ENCODE measurements around the gene GOLT1A.

GOLT1A gene

DNA sequence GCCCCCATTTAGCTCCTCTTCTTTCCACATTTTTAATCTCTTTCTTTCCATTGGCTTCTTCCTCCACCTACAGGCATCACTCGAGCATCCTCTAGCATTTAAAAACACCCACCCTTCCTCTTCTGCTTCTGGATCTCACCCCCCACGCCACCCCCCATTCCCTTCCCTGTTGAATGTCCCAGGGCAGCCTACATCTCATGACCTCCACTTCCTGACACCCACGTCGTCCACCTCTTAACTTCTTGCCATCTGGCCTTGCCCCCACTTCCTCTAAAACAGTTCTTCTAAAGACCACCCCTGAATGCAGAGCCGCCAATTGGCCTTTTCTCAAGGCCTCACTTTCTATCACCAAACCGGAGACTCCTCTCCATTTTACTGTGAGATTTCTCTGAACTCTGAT lies 55.8 kb downstream of the GOLT1A start:
- no peak for TF ChIP-seq POLR2A (IDR thresholded peaks at IDR 0.05; ENCODE audit: low read depth, low read length)
- DNase-seq (ENCODE audit: insufficient read length, low spot score) (no peak), FAIRE-seq (no peak)

DNA sequence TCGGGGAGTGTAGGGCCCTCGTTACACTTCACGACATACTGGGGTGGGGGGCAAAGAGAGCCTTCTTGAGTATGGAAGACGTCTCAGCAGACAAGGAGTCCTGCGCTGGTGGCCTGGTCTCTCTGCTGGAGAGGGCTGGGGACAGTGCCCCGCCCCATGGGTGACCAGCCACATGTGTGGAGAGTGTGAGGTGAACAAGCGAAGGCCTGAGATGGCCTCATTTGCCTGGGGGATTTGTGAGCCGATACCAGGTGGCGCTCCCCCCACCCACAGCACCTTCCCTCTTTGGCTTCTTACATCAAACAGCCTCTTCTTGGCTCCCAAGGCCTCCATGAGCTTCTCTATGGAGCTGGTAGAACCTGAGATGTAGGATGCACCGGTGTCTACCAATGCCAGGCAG lies 57.9 kb downstream of the GOLT1A start:
- FAIRE-seq (no peak), DNase-seq (ENCODE audit: insufficient read length, low spot score) (no peak)
- TF ChIP-seq POLR2A (IDR thresholded peaks at IDR 0.05; ENCODE audit: low read depth, low read length), result no peak

DNA sequence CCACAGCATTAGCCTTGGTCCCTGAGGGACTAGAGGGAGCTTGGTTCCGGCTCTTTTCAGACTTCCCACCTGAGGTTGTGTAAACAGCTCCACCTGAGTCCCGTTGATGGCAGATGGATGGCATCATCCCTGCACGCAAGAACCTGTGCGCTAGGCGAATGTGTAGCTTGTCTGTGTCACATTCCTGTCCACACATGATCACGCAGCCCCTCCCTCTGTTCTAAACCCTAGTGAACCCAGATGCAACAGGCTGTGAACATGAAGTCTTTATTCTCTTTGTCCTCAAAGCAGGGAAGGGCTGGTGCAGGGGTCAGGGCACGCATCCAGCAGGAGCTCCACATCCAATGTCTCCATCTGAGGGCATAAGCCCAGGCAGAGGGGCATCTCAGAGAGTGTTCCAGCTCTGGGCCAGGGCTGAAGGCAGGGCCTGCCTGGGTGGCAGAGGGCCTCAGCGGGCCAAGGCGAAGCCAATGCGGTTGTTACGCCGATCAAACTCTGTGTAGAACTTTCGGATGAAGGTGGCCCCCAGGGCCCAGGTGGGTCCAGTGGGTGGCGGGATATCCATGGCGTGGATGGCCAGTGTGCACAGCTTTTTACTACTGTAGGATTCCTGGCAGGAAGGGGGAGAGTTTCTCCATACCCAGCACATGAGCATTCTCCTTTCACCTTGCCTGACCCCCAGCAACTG lies 59.1 kb downstream of the GOLT1A start:
- FAIRE-seq (no peak), DNase-seq (ENCODE audit: insufficient read length, low spot score) (no peak)
- TF ChIP-seq POLR2A (IDR thresholded peaks at IDR 0.05; ENCODE audit: low read depth, low read length), result no peak

DNA sequence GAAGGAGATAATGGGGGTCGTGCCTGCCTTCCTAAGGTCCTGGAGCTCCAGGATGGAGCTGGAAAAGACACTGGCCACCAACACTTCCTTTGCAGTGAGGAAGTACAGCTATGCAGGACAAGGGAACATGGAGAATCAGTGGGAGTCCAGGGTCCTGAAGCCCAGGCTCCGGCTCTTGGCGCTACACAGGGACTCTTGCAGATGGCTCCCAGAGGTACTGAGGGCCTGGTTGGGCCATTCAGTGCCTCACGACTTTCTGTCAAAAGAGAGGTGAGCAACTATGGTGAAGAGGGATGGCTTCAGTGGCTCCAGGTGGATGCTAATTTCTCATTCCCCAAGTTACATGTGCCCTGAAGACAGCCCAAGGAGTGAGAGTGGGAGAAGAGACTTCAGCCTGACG lies 60.1 kb downstream of the GOLT1A start:
- TF ChIP-seq POLR2A (IDR thresholded peaks at IDR 0.05; ENCODE audit: low read depth, low read length), result no peak
- FAIRE-seq (no peak), DNase-seq (ENCODE audit: insufficient read length, low spot score) (no peak)

GRCh38 chr1:204152310-204153044 lies 61.3 kb downstream of the GOLT1A start:
- FAIRE-seq, result no peak
- TF ChIP-seq POLR2A (IDR thresholded peaks at IDR 0.05; ENCODE audit: low read depth, low read length), result peak; percentile 54
- DNase-seq (ENCODE audit: insufficient read length, low spot score), result no peak

- no peak; the same call in 1 of the 2 replicates for TF ChIP-seq POLR2A (IDR thresholded peaks at IDR 0.05; ENCODE audit: low read depth, low read length)
- DNase-seq (ENCODE audit: insufficient read length, low spot score) (peak; percentile 65), FAIRE-seq (no peak)
Observed at GRCh38 chr1:204151552-204152309, 62.1 kb downstream of the GOLT1A start, which contains the start of gene ETNK2. ETNK2 (minus strand) TSS chr1:204152044; CDS start chr1:204151852, 192 bp downstream.

DNA sequence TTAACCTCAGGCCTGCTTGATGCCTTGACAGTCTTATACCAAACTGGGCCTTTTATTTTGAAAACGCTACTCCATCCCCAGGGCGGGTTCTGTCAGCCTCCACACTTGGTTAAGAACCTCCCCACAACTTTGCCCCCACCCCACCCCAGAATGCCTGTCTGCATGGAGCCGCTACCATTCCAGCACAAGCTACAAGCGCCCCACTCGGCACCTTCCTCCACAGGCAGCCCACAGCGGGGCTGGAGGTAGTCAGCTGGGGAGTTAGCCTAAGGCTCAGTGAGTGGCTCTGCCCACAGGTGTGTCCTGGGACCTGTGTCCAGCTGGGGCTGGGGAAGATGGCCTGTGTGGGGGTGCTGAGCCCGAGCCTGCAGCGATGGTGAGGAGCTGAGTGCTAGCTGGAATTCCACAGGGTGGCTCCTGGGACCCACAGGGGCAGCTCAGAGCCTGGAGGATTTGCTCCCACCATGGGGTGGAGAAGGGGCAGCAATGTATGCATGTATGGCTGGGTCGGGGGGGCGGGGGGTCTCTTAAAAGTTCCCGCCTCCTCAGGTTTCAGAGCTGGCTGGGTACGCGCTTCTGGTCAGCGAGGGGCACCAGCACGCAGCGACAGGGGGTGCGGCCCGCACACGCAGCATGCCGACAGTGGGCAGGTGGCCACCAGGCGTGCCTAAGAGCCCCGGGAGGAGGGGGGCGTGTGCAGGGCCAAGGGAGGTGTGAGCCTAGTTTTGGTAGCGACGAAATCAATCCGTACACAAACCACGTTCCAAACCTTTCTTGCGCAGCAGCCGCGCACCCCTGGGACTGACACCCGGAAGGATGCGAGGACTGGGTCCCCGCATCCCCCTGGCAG lies 62.9 kb downstream of the GOLT1A start:
- TF ChIP-seq POLR2A (IDR thresholded peaks at IDR 0.05; ENCODE audit: low read depth, low read length), result no peak; the same call in 1 of the 2 replicates
- FAIRE-seq (no peak), DNase-seq (ENCODE audit: insufficient read length, low spot score) (no peak)

DNA sequence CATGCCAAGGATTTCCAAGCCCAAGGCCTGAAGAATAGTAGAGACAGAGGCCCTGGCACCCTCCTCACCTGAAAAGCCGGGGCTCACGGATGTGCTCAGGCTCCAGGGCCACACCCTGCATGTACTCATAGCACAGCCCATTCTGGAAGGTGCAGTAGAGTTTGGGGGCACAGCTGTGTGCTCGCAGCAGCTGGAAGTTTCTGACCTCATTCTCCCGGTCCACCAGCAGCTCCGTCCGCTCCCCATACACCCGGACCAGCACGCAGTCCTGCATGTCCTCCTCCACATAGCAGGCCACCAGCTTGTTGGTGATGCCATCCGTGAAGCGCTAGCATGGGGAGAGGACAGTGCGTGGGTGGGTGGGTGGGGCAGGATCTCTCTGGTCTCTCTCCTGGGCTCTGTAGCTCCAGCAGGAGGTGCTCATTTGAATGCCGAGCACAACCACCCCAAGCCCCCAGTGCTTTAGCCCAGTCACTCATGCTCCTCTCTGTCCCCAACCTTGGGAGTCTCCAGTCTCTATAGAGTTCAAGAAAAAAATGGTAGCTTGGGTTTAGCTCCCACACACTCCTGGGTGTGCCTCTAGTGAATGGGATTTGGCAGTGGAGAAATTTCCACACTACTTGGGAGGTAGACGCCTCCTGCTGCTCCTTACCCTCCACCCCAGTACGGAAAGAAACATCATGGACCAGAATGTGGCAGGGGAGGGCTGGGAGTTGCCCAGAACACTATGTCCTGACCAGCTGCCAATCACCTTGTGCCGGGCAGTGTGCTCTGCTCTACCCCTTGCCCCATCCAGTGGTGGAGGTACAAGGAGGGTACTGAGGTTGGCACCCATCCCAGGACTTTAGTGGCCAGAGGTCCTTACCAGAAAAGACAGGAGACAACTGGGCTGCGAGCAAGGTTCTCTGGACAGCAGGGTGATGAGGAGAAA lies 63.9 kb downstream of the GOLT1A start:
- DNase-seq (ENCODE audit: insufficient read length, low spot score) (no peak), FAIRE-seq (no peak)
- no peak for TF ChIP-seq POLR2A (IDR thresholded peaks at IDR 0.05; ENCODE audit: low read depth, low read length)

DNA sequence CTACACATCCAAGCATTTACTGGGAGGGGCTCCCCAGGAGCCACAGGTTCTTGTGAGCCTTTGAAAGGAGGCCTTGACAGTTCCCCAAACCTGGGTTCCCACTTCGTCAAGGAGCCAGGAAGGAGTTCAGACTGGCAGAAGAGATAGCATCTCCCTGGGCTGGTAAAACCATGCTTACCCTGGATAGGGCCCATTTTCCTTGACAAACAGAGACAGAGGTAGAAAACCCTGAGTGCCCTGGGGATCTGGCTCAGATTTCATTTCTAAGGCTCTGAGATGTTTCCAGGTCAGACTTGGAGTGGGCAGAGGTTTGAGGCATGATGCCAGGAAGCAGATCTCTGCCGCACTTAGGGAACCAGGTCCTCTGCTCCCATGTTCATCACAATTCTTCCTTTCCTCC lies 64.7 kb downstream of the GOLT1A start:
- no peak for TF ChIP-seq POLR2A (IDR thresholded peaks at IDR 0.05; ENCODE audit: low read depth, low read length)
- DNase-seq (ENCODE audit: insufficient read length, low spot score) (no peak), FAIRE-seq (no peak)

Data from H54 (cell line).